Neural cell (in vitro differentiated cells): ENCODE measurements around the gene TULP4.

Source experiments
- MXI1 ChIP-seq: fragments of 450-650 bp; conservative IDR thresholded peaks from 2 replicates; pipeline ENCODE4 v1.6.1; 2014; ENCODE audit warnings: antibody characterized with exemption, mild to moderate bottlenecking; ENCODE audit not compliant: poor library complexity, severe bottlenecking
- TF ChIP-seq, protein P1 (sequence below): fragments of 450-650 bp; IDR thresholded peaks from 2 replicates; pipeline ENCODE4 v1.5.1; 2014; ENCODE audit warnings: antibody characterized with exemption, mild to moderate bottlenecking, moderate library complexity; ENCODE audit not compliant: poor library complexity, severe bottlenecking
- TF ChIP-seq, protein P2 (sequence below): IDR thresholded peaks from 2 replicates; pipeline ENCODE4 v1.6.1; 2012; ENCODE audit warnings: borderline replicate concordance

DNA sequence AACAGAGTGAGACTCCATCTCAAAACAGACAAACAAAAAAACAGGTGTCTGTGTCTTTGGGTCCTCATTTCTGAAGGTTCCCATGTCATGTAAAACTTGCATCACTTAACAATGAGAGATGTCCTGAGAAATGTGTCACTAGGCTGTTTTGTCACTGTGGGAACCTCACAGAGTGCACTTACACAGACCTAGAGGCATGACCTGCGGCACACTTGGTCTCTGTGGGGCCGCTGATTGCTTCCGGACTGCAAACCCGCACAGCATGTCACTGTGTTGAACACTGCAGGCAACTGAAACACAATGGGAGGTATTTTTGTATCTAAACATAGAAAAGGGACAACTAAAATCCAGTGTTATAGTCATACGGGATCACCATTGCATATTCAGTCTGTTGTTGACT is 205.3 kb downstream of the TULP4 start:
- TF ChIP-seq, protein P1, sequence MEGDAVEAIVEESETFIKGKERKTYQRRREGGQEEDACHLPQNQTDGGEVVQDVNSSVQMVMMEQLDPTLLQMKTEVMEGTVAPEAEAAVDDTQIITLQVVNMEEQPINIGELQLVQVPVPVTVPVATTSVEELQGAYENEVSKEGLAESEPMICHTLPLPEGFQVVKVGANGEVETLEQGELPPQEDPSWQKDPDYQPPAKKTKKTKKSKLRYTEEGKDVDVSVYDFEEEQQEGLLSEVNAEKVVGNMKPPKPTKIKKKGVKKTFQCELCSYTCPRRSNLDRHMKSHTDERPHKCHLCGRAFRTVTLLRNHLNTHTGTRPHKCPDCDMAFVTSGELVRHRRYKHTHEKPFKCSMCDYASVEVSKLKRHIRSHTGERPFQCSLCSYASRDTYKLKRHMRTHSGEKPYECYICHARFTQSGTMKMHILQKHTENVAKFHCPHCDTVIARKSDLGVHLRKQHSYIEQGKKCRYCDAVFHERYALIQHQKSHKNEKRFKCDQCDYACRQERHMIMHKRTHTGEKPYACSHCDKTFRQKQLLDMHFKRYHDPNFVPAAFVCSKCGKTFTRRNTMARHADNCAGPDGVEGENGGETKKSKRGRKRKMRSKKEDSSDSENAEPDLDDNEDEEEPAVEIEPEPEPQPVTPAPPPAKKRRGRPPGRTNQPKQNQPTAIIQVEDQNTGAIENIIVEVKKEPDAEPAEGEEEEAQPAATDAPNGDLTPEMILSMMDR: no peak
- TF ChIP-seq, protein P2, sequence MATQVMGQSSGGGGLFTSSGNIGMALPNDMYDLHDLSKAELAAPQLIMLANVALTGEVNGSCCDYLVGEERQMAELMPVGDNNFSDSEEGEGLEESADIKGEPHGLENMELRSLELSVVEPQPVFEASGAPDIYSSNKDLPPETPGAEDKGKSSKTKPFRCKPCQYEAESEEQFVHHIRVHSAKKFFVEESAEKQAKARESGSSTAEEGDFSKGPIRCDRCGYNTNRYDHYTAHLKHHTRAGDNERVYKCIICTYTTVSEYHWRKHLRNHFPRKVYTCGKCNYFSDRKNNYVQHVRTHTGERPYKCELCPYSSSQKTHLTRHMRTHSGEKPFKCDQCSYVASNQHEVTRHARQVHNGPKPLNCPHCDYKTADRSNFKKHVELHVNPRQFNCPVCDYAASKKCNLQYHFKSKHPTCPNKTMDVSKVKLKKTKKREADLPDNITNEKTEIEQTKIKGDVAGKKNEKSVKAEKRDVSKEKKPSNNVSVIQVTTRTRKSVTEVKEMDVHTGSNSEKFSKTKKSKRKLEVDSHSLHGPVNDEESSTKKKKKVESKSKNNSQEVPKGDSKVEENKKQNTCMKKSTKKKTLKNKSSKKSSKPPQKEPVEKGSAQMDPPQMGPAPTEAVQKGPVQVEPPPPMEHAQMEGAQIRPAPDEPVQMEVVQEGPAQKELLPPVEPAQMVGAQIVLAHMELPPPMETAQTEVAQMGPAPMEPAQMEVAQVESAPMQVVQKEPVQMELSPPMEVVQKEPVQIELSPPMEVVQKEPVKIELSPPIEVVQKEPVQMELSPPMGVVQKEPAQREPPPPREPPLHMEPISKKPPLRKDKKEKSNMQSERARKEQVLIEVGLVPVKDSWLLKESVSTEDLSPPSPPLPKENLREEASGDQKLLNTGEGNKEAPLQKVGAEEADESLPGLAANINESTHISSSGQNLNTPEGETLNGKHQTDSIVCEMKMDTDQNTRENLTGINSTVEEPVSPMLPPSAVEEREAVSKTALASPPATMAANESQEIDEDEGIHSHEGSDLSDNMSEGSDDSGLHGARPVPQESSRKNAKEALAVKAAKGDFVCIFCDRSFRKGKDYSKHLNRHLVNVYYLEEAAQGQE: no peak
- TF ChIP-seq MXI1: no peak
